Liver (tissue), 9 donors: ENCODE data around the gene STX16. TPM values are rescaled to one million over a fixed set of nuclear protein-coding genes. Genes with fewer than 3 reads are reported as not detected.

ENCODE experiments used
- DNase-seq: peaks from one replicate; pipeline ENCODE4 v3.0.0-alpha.2; 2017; ENCODE audit warnings: low spot score
- H3K27ac ChIP-seq, 2 donors: one replicate each; pipeline ENCODE4 v1.7.0; 2013; ENCODE audit warnings: inconsistent platforms in 2 of 2, low read length in 2 of 2, control low read depth in 1 of 2, low read depth in 1 of 2, mild to moderate bottlenecking in 1 of 2
- H3K27me3 ChIP-seq, 4 donors: one replicate each; pipeline versions ENCODE4 v1.6.1 to v1.7.0; 2013; ENCODE audit warnings: low read length in 3 of 4, inconsistent platforms in 1 of 4, mild to moderate bottlenecking in 1 of 4, moderate library complexity in 1 of 4; ENCODE audit not compliant: control insufficient read depth in 4 of 4, insufficient read depth in 4 of 4
- H3K36me3 ChIP-seq, 4 donors: one replicate each; pipeline versions ENCODE4 v1.6.1 to v1.7.0; 2013; ENCODE audit warnings: low read length in 3 of 4, mild to moderate bottlenecking in 3 of 4, low read depth in 1 of 4, moderate library complexity in 1 of 4; ENCODE audit not compliant: control insufficient read depth in 4 of 4, insufficient read depth in 3 of 4
- H3K4me1 ChIP-seq, 4 donors: one replicate each; pipeline versions ENCODE4 v1.6.1 to v1.7.0; 2013; ENCODE audit warnings: low read length in 3 of 4, mild to moderate bottlenecking in 3 of 4, moderate library complexity in 1 of 4; ENCODE audit not compliant: control insufficient read depth in 4 of 4, insufficient read depth in 4 of 4
- H3K4me3 ChIP-seq, 3 donors: one replicate each; pipeline versions ENCODE4 v1.6.1 to v1.7.0; 2013; ENCODE audit warnings: low read length in 3 of 3, control low read depth in 1 of 3, low read depth in 1 of 3, mild to moderate bottlenecking in 1 of 3
- H3K9ac ChIP-seq, 2 donors: one replicate each; pipeline ENCODE4 v1.7.0; 2013; ENCODE audit warnings: low read length in 2 of 2, mild to moderate bottlenecking in 2 of 2, moderate library complexity in 2 of 2, control low read depth in 1 of 2, low read depth in 1 of 2
- H3K9me3 ChIP-seq, 4 donors: one replicate each; pipeline versions ENCODE4 v1.6.1 to v1.7.0; 2013; ENCODE audit warnings: low read length in 3 of 4; ENCODE audit not compliant: control insufficient read depth in 4 of 4
- ATF3 ChIP-seq: IDR thresholded peaks from 2 replicates; pipeline ENCODE4 v1.6.1; 2016; ENCODE audit warnings: antibody characterized with exemption
- EGR1 ChIP-seq, 2 donors: IDR thresholded peaks; 2 replicates each; pipeline ENCODE4 v1.6.1; 2016 to 2018; ENCODE audit warnings: antibody characterized with exemption in 2 of 2, low read depth in 2 of 2
- FOXA1 ChIP-seq: IDR thresholded peaks from 2 replicates; pipeline ENCODE4 v1.6.1; 2016; ENCODE audit warnings: antibody characterized with exemption
- GABPA ChIP-seq, 2 donors: IDR thresholded peaks in 1 of 2; conservative IDR thresholded peaks in 1 of 2; 2 replicates each; pipeline ENCODE4 v1.6.1; 2016; ENCODE audit warnings: antibody characterized with exemption in 2 of 2, mild to moderate bottlenecking in 1 of 2, moderate library complexity in 1 of 2
- HNF4A ChIP-seq, 2 donors: conservative IDR thresholded peaks; 2 replicates each; pipeline ENCODE4 v1.6.1; 2016; ENCODE audit warnings: antibody characterized with exemption in 2 of 2, mild to moderate bottlenecking in 2 of 2
- HNF4G ChIP-seq: IDR thresholded peaks from 2 replicates; pipeline ENCODE4 v1.6.1; 2016; ENCODE audit warnings: antibody characterized with exemption
- JUND ChIP-seq, 2 donors: IDR thresholded peaks; 2 replicates each; pipeline ENCODE4 v1.6.1; 2016; ENCODE audit warnings: antibody characterized with exemption in 2 of 2
- NR2F2 ChIP-seq: IDR thresholded peaks from 2 replicates; pipeline ENCODE4 v1.6.1; 2016; ENCODE audit warnings: antibody characterized with exemption
- RAD21 ChIP-seq, 2 donors: IDR thresholded peaks; 2 replicates each; pipeline ENCODE4 v1.6.1; 2016; ENCODE audit warnings: antibody characterized with exemption in 2 of 2, mild to moderate bottlenecking in 2 of 2
- RXRA ChIP-seq, 2 donors: IDR thresholded peaks; 2 replicates each; pipeline ENCODE4 v1.6.1; 2017 to 2018; ENCODE audit warnings: antibody characterized with exemption in 2 of 2, mild to moderate bottlenecking in 1 of 2
- SP1 ChIP-seq: IDR thresholded peaks from 2 replicates; pipeline ENCODE4 v1.6.1; 2018; ENCODE audit warnings: antibody characterized with exemption, mild to moderate bottlenecking
- TAF1 ChIP-seq: conservative IDR thresholded peaks from 2 replicates; pipeline ENCODE4 v1.6.1; 2016; ENCODE audit warnings: antibody characterized with exemption, mild to moderate bottlenecking
- YY1 ChIP-seq: IDR thresholded peaks from 2 replicates; pipeline ENCODE4 v1.6.1; 2016; ENCODE audit warnings: antibody characterized with exemption, mild to moderate bottlenecking
- ZBTB33 ChIP-seq: IDR thresholded peaks from 2 replicates; pipeline ENCODE4 v1.6.1; 2016; ENCODE audit warnings: antibody characterized with exemption
- WGBS: extraction: QIAGEN DNeasy Blood & Tissue Kit; methylation state at CpG from one replicate; pipeline ENCODE4 v1.1.7; 2013; 5-methylcytosine and 5-hydroxymethylcytosine counted together
- polyA plus RNA-seq, 2 donors: library from polyadenylated mRNA; stranded (reverse) in 1 of 2; unstranded in 1 of 2; fragments of 200-250 nt in 1 of 2; fragments of >200 nt in 1 of 2; fragmentation: Nextera tagmentation in 1 of 2; extraction: Ambion mirVana in 1 of 2; gene quantifications; one replicate each; pipeline versions ENCODE4 v1.2.1 to v1.2.3, GENCODE V29; 2013 to 2015
- total RNA-seq, 2 donors: library from RNA; depleted of rRNA; stranded (reverse); fragments of >200 nt; gene quantifications; one replicate each; pipeline ENCODE4 v1.2.3, GENCODE V29; 2014
- TF ChIP-seq, protein P1 (sequence below): fragments of 150-350 bp; IDR thresholded peaks from 2 replicates; pipeline ENCODE4 v1.5.1; 2017; ENCODE audit warnings: improper control_type of control experiment, low read depth, low read length; ENCODE audit not compliant: missing input control
- TF ChIP-seq, protein P2 (sequence below): IDR thresholded peaks from 2 replicates; pipeline ENCODE4 v1.6.1; 2016; ENCODE audit warnings: antibody characterized with exemption
- donor health status: healthy.
- donor health status: healthy.
- donor health status: healthy.
- donor health status: healthy.
- donor health status: healthy.

STX16 gene
- total and polyA plus RNA-seq, 4 donors, result 8.5 to 32.5 (median 16.6) TPM

- 54% methylated on average over 7 of the region's 7 CpGs for WGBS
- H3K27ac ChIP-seq, result no peak overlapping the region
- peak overlapping the region in 1 of 2 donors; percentile 41 for H3K9ac ChIP-seq
- DNase-seq, result no peak
- H3K4me1 ChIP-seq, result peaks cover 5 to 17% (median 13%) of the 10 kb centered on the region in 4 donors
- peaks cover 0 to 5% (median under 1%) of the 10 kb centered on the region in 4 donors for H3K36me3 ChIP-seq
- TF ChIP-seq NR2F2, result no peak
- TF ChIP-seq RXRA (IDR thresholded peaks at IDR 0.05), result no peak
- TF ChIP-seq ATF3, result no peak
- TF ChIP-seq, protein P1, sequence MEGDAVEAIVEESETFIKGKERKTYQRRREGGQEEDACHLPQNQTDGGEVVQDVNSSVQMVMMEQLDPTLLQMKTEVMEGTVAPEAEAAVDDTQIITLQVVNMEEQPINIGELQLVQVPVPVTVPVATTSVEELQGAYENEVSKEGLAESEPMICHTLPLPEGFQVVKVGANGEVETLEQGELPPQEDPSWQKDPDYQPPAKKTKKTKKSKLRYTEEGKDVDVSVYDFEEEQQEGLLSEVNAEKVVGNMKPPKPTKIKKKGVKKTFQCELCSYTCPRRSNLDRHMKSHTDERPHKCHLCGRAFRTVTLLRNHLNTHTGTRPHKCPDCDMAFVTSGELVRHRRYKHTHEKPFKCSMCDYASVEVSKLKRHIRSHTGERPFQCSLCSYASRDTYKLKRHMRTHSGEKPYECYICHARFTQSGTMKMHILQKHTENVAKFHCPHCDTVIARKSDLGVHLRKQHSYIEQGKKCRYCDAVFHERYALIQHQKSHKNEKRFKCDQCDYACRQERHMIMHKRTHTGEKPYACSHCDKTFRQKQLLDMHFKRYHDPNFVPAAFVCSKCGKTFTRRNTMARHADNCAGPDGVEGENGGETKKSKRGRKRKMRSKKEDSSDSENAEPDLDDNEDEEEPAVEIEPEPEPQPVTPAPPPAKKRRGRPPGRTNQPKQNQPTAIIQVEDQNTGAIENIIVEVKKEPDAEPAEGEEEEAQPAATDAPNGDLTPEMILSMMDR, result no peak
- H3K27me3 ChIP-seq, result no peaks in the 10 kb centered on the region
- H3K9me3 ChIP-seq, result no peaks in the 10 kb centered on the region
- no peak overlapping the region for H3K4me3 ChIP-seq
Measured at GRCh38 chr20:58690396-58691135, 39.5 kb downstream of the STX16 start.

GRCh38 chr20:58691773-58692578, 40.9 kb downstream of the STX16 start:
- TF ChIP-seq, protein P1, result no peak
- TF ChIP-seq ATF3, result no peak
- no peak for TF ChIP-seq JUND (IDR thresholded peaks at IDR 0.05)
- TF ChIP-seq NR2F2, result no peak
- no peak for TF ChIP-seq SP1
- TF ChIP-seq, protein P2, sequence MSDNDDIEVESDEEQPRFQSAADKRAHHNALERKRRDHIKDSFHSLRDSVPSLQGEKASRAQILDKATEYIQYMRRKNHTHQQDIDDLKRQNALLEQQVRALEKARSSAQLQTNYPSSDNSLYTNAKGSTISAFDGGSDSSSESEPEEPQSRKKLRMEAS, result no peak
- no peak for TF ChIP-seq YY1
- no peak for TF ChIP-seq RAD21 (IDR thresholded peaks at IDR 0.05)
- no peak for TF ChIP-seq ZBTB33
- no peak for TF ChIP-seq RXRA (IDR thresholded peaks at IDR 0.05)
- TF ChIP-seq HNF4G, result no peak
- no peak for TF ChIP-seq FOXA1
- no peak for TF ChIP-seq GABPA (IDR thresholded peaks at IDR 0.05 in 1 of 2, conservative IDR thresholded peaks at IDR 0.05 in 1 of 2)
- no peak for TF ChIP-seq TAF1
- no peak for TF ChIP-seq EGR1 (IDR thresholded peaks at IDR 0.05; ENCODE audit: low read depth in 2 of 2)
- TF ChIP-seq HNF4A (conservative IDR thresholded peaks at IDR 0.05), result no peak
- no peaks in the 10 kb centered on the region for H3K9me3 ChIP-seq
- DNase-seq, result no peak
- no peaks in the 10 kb centered on the region for H3K27me3 ChIP-seq
- H3K36me3 ChIP-seq, result peaks cover under 1 to 14% (median 10%) of the 10 kb centered on the region in 4 donors
- peaks cover 5 to 17% (median 13%) of the 10 kb centered on the region in 4 donors for H3K4me1 ChIP-seq
- H3K9ac ChIP-seq, result no peak overlapping the region
- WGBS, result 74% methylated on average over 31 of the region's 31 CpGs
- peak overlapping the region; percentile 61 to 65 for H3K27ac ChIP-seq
- H3K4me3 ChIP-seq, result peak overlapping the region in 1 of 3 donors; percentile 73
